GM06990 (cell line): Measurements from ENCODE around the gene LRRC8C.

Source experiments
- DNase-seq: peaks from one replicate; pipeline ENCODE4 v3.0.0-alpha.2; 2011; ENCODE audit not compliant: insufficient read length; ENCODE audit errors: extremely low read depth
- H3K27me3 ChIP-seq: replicated peaks from 2 replicates; pipeline ENCODE4 v1.6.0; 2011; ENCODE audit warnings: low read length; ENCODE audit not compliant: control insufficient read depth, insufficient read depth
- H3K36me3 ChIP-seq: 2 replicates; pipeline ENCODE4 v1.5.1; 2011; ENCODE audit warnings: low read length; ENCODE audit not compliant: control insufficient read depth, insufficient read depth
- H3K4me3 ChIP-seq: replicated peaks from 2 replicates; pipeline ENCODE4 v1.5.1; 2011; ENCODE audit warnings: low read depth, mild to moderate bottlenecking, control low read depth, low read length
- CTCF ChIP-seq: IDR thresholded peaks from 2 replicates; pipeline ENCODE4 v1.5.1; 2011; ENCODE audit warnings: low read length, control low read depth, mild to moderate bottlenecking, inconsistent platforms; ENCODE audit not compliant: insufficient read depth, poor library complexity, severe bottlenecking

The LRRC8C gene

DNA sequence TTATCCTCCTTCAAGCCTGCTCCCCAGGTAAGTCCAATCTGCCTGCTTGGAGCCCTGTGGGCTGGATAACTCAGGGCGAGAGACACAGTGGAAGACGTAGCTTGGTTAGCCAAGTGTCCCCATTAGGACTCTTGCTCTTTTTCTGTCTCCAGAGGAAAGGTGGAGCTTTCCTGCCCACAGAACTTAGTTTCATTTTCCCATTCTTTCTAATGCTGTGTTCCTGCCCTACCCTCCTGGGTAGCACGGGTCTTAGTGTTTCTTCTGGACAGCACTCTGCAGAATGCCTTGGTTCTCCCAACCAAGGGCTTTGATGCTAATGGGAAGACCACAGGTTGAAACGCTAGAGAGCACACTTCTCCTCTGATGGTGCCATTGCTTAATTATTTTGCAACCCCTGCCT lies 95.5 kb downstream of the LRRC8C start:
- no peak for TF ChIP-seq CTCF
- H3K4me3 ChIP-seq = no peak overlapping the region
- no peak for DNase-seq
- H3K36me3 ChIP-seq = no peaks in the 10 kb centered on the region
- no peaks in the 10 kb centered on the region for H3K27me3 ChIP-seq

DNA sequence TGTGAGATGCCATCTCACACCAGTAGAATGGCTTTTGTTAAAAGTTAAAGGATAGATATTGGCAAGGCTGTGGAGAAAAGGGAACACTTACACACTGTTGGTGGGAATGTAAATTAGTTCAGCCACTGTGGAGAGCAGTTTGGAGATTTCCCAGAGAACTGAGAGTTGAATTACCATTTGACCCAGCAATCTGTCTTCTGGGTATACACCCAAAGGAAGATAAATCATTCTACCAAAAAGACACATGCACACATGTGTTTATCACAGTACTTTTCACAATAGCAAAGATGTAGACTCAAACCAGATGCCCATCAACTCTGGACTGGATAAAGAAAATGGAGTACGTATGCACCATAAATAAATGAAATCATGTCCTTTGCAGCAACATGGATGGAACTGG lies 99.3 kb downstream of the LRRC8C start:
- Histone ChIP-seq H3K36me3 (no peaks in the 10 kb centered on the region), H3K4me3 (no peak overlapping the region), H3K27me3 (no peaks in the 10 kb centered on the region)
- no peak for TF ChIP-seq CTCF
- no peak for DNase-seq

DNA sequence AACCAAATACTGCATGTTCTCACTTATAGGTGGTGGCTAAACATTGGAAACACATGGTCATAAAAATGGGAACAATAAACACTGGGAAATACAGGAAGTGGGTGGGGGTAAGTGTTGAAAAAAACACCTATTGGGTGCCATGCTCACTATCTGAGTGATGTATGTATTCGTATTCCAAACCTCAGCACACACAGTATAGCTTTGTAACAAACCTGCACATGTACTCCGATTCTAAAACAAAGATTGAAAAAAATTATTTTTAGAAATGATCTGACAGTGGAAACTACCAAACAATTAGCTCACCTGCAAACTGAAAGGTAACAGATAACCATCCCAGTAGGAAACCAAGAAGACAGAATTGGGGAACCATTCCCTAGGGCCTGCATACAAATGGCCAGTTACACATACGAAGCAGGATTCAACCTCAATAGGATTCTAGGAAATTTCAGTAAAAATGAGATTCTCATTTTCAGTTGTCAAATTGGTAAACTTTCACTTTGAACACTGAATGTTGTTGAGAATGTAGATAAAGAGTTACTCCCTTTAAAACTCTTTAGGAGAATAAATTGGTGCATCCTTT lies 99.8 kb downstream of the LRRC8C start:
- DNase-seq = no peak
- Histone ChIP-seq H3K4me3 (no peak overlapping the region), H3K36me3 (no peaks in the 10 kb centered on the region), H3K27me3 (no peaks in the 10 kb centered on the region)
- no peak for TF ChIP-seq CTCF

- no peak for TF ChIP-seq CTCF
- Histone ChIP-seq H3K36me3 (no peaks in the 10 kb centered on the region), H3K4me3 (no peak overlapping the region), H3K27me3 (no peaks in the 10 kb centered on the region)
- DNase-seq = no peak
Measured at GRCh38 chr1:89733748-89734147, 100.8 kb downstream of the LRRC8C start.

DNA sequence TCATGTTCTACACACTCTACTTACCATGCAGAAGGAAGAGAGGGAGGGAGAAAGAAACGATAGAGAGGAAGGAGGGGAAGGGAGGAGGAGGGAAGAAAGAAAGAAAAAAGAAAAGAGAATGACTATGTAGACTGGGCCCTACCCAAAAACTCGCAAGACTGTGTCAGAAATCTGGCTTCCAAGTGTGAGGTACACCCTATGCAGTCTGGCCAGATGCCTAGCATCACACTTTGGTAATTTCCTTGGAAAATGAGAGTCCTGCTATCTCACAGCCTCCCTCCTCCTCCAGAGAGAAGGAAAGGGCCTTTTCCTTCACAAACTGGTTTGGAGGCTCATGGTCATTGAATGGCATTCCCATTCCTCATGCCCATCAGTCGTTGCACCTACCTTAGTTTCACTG lies 101.5 kb downstream of the LRRC8C start:
- TF ChIP-seq CTCF = no peak
- DNase-seq = no peak
- H3K4me3 ChIP-seq = no peak overlapping the region

DNA sequence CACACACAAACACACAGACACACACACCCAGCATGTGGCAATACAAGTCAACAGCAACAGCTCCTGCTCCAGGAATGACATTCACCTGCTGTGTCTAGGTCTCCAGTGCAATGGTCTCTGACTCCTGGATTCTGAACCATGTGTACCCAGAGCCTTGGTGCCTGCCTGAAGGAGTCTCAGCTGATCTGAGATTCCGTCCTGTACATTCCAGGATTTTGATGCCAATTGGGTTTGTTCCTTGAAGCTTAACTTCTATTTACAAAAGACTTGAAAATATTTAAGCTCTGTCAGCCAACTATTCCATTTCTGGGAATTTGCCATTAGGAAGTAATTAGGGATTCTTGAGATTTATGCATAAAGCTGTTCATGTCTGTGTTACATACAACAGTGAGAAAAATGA lies 102.6 kb downstream of the LRRC8C start:
- Histone ChIP-seq H3K4me3 (no peak overlapping the region), H3K27me3 (no peaks in the 10 kb centered on the region), H3K36me3 (no peaks in the 10 kb centered on the region)
- no peak for DNase-seq
- TF ChIP-seq CTCF = no peak

More for the DNA sequence above, 101.5 kb downstream of the LRRC8C start:
- Histone ChIP-seq H3K36me3 (no peaks in the 10 kb centered on the region), H3K27me3 (no peaks in the 10 kb centered on the region)
